A673 (cell line): ENCODE measurements around the gene USP32. TPM values are rescaled to one million over a fixed set of nuclear protein-coding genes. Genes with fewer than 3 reads are reported as not detected.

Source experiments
- BruUV-seq: library from RNA; stranded (reverse); fragments of 400-500 nt; replicated peaks from 2 replicates; lab custom pipeline; 2021; lab: Mats Ljungman, UMichigan
- CTCF ChIA-PET: fragments of 300-600 bp; sonication (Branson Sonifier 250); formaldehyde crosslinking; loops from one replicate; lab custom pipeline; 2022; ENCODE audit warnings: antibody characterized with exemption; lab: Charles Lee
- POLR2A ChIA-PET: fragments of 300-600 bp; sonication (Branson Sonifier 250); formaldehyde crosslinking; loops from one replicate; lab custom pipeline; 2022; ENCODE audit warnings: antibody characterized with exemption; ENCODE audit not compliant: low non-redundant PET; lab: Charles Lee
- DNase-seq: peaks from one replicate; pipeline ENCODE4 v3.0.0-alpha.2; 2015; ENCODE audit warnings: low spot score
- H3K27ac ChIP-seq: fragments of 200-600 bp; sonication (generic); 2 replicates; pipeline ENCODE4 v1.5.1; 2016; ENCODE audit warnings: mixed run types, low read depth, mild to moderate bottlenecking, mixed read lengths, antibody characterized with exemption, low read length; ENCODE audit not compliant: poor library complexity, severe bottlenecking
- H3K27me3 ChIP-seq: fragments of 200-600 bp; sonication (generic); replicated peaks from 2 replicates; pipeline ENCODE4 v1.6.1; 2017; ENCODE audit warnings: mixed run types, low read depth, mild to moderate bottlenecking, mixed read lengths, antibody characterized with exemption, low read length; ENCODE audit not compliant: insufficient read depth, poor library complexity
- H3K36me3 ChIP-seq: fragments of 200-600 bp; sonication (generic); 2 replicates; pipeline ENCODE4 v1.6.1; 2016; ENCODE audit warnings: mixed run types, mild to moderate bottlenecking, mixed read lengths, antibody characterized with exemption, low read length; ENCODE audit not compliant: insufficient read depth, poor library complexity, severe bottlenecking
- H3K4me1 ChIP-seq: fragments of 200-600 bp; sonication (generic); 2 replicates; pipeline ENCODE4 v1.6.1; 2017; ENCODE audit warnings: mixed run types, mild to moderate bottlenecking, mixed read lengths, antibody characterized with exemption, low read length; ENCODE audit not compliant: insufficient read depth, poor library complexity, severe bottlenecking
- H3K4me3 ChIP-seq: fragments of 200-600 bp; sonication (generic); 2 replicates; pipeline ENCODE4 v1.5.1; 2016; ENCODE audit warnings: low read depth, mixed run types, mild to moderate bottlenecking, mixed read lengths, low read length; ENCODE audit not compliant: poor library complexity, severe bottlenecking
- H3K9me3 ChIP-seq: fragments of 200-600 bp; sonication (generic); 2 replicates; pipeline ENCODE4 v1.6.1; 2016; ENCODE audit warnings: mixed run types, low read depth, mild to moderate bottlenecking, mixed read lengths, antibody characterized with exemption, low read length; ENCODE audit not compliant: poor library complexity, severe bottlenecking
- EZH2 ChIP-seq: fragments of 200-600 bp; sonication (generic); IDR thresholded peaks from 2 replicates; pipeline ENCODE4 v1.6.1; 2017; ENCODE audit warnings: borderline replicate concordance, low read depth, mild to moderate bottlenecking, mixed read lengths, antibody characterized with exemption, low read length; ENCODE audit not compliant: poor library complexity, severe bottlenecking
- intact Hi-C: fragments of 100-400 bp; cut with micrococcal nuclease; formaldehyde crosslinking; loops from one replicate; pipeline ENCODE4 v1.10.0; 2022; ENCODE audit not compliant: unreplicated experiment
- total RNA-seq: library from RNA; stranded (reverse); gene quantifications from 2 replicates; pipeline ENCODE4 v1.2.3, GENCODE V29; 2021
- TF ChIP-seq, protein P1 (sequence below): fragments of 300-800, 200-600 bp; sonication (generic); conservative IDR thresholded peaks from 2 replicates; pipeline ENCODE4 v1.5.1; 2017; ENCODE audit warnings: low read depth, mild to moderate bottlenecking, antibody characterized with exemption, low read length, moderate library complexity, mixed read lengths

The USP32 gene
- total RNA-seq, 1 experiment from 2014 or later = 54.8 TPM

GRCh38 chr17:60322056-60322387, 69.9 kb downstream of the USP32 start:
- no peak overlapping the region for H3K27ac ChIP-seq
- POLR2A ChIA-PET = no interaction called here
- H3K36me3 ChIP-seq = no peaks in the 10 kb centered on the region
- H3K27me3 ChIP-seq = no peaks in the 10 kb centered on the region
- no peaks in the 10 kb centered on the region for H3K9me3 ChIP-seq
- BruUV-seq = no TSS peak
- CTCF ChIA-PET = no interaction called here
- DNase-seq = no peak
- H3K4me1 ChIP-seq = peaks cover 10% of the 10 kb centered on the region
- H3K4me3 ChIP-seq = no peak overlapping the region
- intact Hi-C loops = no loop called here
- TF ChIP-seq EZH2 = no peak
- TF ChIP-seq, protein P1, sequence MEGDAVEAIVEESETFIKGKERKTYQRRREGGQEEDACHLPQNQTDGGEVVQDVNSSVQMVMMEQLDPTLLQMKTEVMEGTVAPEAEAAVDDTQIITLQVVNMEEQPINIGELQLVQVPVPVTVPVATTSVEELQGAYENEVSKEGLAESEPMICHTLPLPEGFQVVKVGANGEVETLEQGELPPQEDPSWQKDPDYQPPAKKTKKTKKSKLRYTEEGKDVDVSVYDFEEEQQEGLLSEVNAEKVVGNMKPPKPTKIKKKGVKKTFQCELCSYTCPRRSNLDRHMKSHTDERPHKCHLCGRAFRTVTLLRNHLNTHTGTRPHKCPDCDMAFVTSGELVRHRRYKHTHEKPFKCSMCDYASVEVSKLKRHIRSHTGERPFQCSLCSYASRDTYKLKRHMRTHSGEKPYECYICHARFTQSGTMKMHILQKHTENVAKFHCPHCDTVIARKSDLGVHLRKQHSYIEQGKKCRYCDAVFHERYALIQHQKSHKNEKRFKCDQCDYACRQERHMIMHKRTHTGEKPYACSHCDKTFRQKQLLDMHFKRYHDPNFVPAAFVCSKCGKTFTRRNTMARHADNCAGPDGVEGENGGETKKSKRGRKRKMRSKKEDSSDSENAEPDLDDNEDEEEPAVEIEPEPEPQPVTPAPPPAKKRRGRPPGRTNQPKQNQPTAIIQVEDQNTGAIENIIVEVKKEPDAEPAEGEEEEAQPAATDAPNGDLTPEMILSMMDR = no peak

- CTCF ChIA-PET = no interaction called here
- DNase-seq = no peak
- no TSS peak for BruUV-seq
- Histone ChIP-seq H3K27me3 (no peaks in the 10 kb centered on the region), H3K9me3 (no peaks in the 10 kb centered on the region), H3K36me3 (no peaks in the 10 kb centered on the region), H3K4me3 (no peak overlapping the region), H3K4me1 (peaks cover 10% of the 10 kb centered on the region), H3K27ac (no peak overlapping the region)
- intact Hi-C loops = no loop called here
- no peak for TF ChIP-seq EZH2
- TF ChIP-seq, protein P1 = no peak
- POLR2A ChIA-PET = no interaction called here
Measured at GRCh38 chr17:60321336-60322055, 70.4 kb downstream of the USP32 start.

DNA sequence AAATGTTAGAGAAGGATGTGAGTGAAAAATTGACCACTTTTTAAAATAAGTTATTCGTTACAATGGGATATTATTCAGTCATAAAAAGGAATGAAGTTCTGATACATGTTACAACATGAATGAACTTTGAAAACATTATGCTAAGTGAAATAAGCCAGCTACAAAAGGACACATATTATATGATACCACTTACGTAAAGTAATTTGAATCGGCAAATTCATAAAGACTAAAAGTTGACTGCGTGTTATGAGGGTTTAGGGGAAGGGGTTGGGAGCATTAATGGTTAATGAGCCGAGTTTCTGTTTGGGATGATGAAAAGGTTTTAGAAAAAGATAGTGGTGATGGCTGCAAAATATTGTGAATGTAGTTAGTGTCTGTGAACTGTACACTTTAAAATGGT, 73.1 kb downstream of the USP32 start:
- POLR2A ChIA-PET = no interaction called here

More for the DNA sequence above, 73.1 kb downstream of the USP32 start:
- CTCF ChIA-PET = no interaction called here
- TF ChIP-seq, protein P1 = no peak
- no peak for TF ChIP-seq EZH2
- intact Hi-C loops = no loop called here
- H3K27ac ChIP-seq = no peak overlapping the region
- no peak for DNase-seq
- peaks cover 10% of the 10 kb centered on the region for H3K4me1 ChIP-seq
- H3K36me3 ChIP-seq = no peaks in the 10 kb centered on the region
- no peaks in the 10 kb centered on the region for H3K27me3 ChIP-seq
- H3K4me3 ChIP-seq = no peak overlapping the region
- BruUV-seq = no TSS peak
- H3K9me3 ChIP-seq = no peaks in the 10 kb centered on the region
